Limb (tissue), 2 donors: ENCODE results near the gene MOB3B.

ENCODE experiments used
- DNase-seq, 2 donors: peaks; one replicate each; pipeline ENCODE4 v3.0.0-alpha.2; 2016; ENCODE audit errors: extremely low spot score in 2 of 2

The MOB3B gene

GRCh38 chr9:27393054-27393846 lies 136.4 kb downstream of the MOB3B start:
- DNase-seq, result no peak

GRCh38 chr9:27392451-27392850 lies 137.2 kb downstream of the MOB3B start:
- no peak for DNase-seq

GRCh38 chr9:27391040-27391895 lies 138.3 kb downstream of the MOB3B start:
- DNase-seq, result no peak

GRCh38 chr9:27388150-27388549 lies 141.5 kb downstream of the MOB3B start:
- no peak for DNase-seq

GRCh38 chr9:27387722-27388121 lies 141.9 kb downstream of the MOB3B start:
- no peak for DNase-seq

- peak; percentile 51 to 53 for DNase-seq
These were observed 143.0 kb downstream of the MOB3B start for GRCh38 chr9:27386571-27387091.

- no peak for DNase-seq
These were observed 143.8 kb downstream of the MOB3B start for GRCh38 chr9:27385606-27386322.

- no peak for DNase-seq
These were observed 145.2 kb downstream of the MOB3B start for GRCh38 chr9:27384262-27385014.

GRCh38 chr9:27383524-27383923 lies 146.1 kb downstream of the MOB3B start:
- DNase-seq, result no peak

GRCh38 chr9:27382975-27383374 lies 146.6 kb downstream of the MOB3B start:
- DNase-seq, result no peak

- no peak for DNase-seq
These were observed 147.3 kb downstream of the MOB3B start for GRCh38 chr9:27382308-27382707.

GRCh38 chr9:27379311-27380251 lies 150.0 kb downstream of the MOB3B start:
- no peak for DNase-seq

GRCh38 chr9:27377811-27378456 lies 151.7 kb downstream of the MOB3B start:
- no peak for DNase-seq

GRCh38 chr9:27377147-27377807 lies 152.3 kb downstream of the MOB3B start:
- DNase-seq, result no peak

GRCh38 chr9:27373851-27374250 lies 155.8 kb downstream of the MOB3B start:
- no peak for DNase-seq

GRCh38 chr9:27372615-27373014 lies 157.0 kb downstream of the MOB3B start:
- DNase-seq, result no peak

GRCh38 chr9:27371382-27371781 lies 158.2 kb downstream of the MOB3B start:
- DNase-seq, result no peak

GRCh38 chr9:27369591-27369990 lies 160.0 kb downstream of the MOB3B start:
- no peak for DNase-seq
